Stomach (tissue), 4 donors: ENCODE results near the gene DENND6A.

Experiments
- CTCF ChIP-seq, 7 experiments: fragments of 450-650 bp in 4 of 7; fragments of 200-600 bp in 3 of 7; sonication (generic) in 3 of 7; IDR thresholded peaks; one replicate each; pipeline ENCODE4 v1.5.1; 2016 to 2019; ENCODE audit warnings: antibody characterized with exemption in 7 of 7, control low read depth in 2 of 7, mild to moderate bottlenecking in 1 of 7
- POLR2A ChIP-seq, 4 donors: fragments of 450-650 bp; IDR thresholded peaks; one replicate each; pipeline ENCODE4 v1.6.1; 2016; ENCODE audit warnings: antibody characterized with exemption in 4 of 4, control low read depth in 2 of 4, mild to moderate bottlenecking in 1 of 4, moderate library complexity in 1 of 4

GRCh38 chr3:57600195-57600594 is 92.7 kb downstream of the DENND6A start:
- TF ChIP-seq POLR2A (IDR thresholded peaks at IDR 0.05): no peak
- no peak for TF ChIP-seq CTCF (IDR thresholded peaks at IDR 0.05)
